Measurements from ENCODE around the gene GGTA1. TPM values are rescaled to one million over a fixed set of nuclear protein-coding genes. Genes with fewer than 3 reads are reported as not detected.

Gene GGTA1
- total and polyA plus RNA-seq, 2 of the 8 experiments (the other 6 are each of a cell fraction or from before 2014, with no cell fraction given): not detected

DNA sequence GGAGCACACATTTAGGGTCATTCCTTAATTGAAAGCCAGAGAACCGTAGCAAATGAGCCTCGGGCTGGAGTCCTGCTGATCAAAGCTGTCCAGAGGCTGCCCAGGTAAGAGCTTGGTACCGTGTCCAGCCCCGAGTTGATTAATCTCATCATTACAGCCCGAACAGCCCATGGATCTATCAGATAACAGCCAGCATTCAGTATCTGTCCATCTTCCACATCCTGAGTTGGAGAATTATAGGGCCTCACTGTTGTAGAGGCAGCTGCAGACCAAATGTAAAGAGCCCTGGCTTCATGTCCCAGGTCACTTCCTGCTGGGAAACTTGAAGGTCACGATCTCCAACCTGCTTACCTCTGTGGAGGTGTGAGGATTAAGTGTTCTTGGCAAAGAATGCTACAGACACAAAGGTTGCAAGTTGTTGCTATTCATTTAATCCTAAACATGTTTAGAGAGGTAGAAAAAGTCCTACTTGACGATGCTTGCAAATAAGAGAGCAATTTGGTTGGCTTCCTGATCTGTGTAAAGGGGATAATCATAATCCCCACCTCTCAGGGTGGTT, 16.1 kb downstream of the GGTA1 start:
- POLR2A ChIA-PET (ENCODE audit: partially characterized antibody): no interaction called here
- H4K91ac ChIP-seq (replicated peaks; ENCODE audit: insufficient read length, low read length): no peak overlapping the region
- DNase-seq (ENCODE audit: low read depth in 1 of 2, low spot score in 2 of 2) (no peak), FAIRE-seq (no peak)
- no peak overlapping the region for H2BK12ac ChIP-seq (ENCODE audit: low read depth, low read length)
- H3K79me1 ChIP-seq (ENCODE audit: low read depth, low read length): 0 out of 2 replicates have a peak, but pooled peaks cover 2% of the 10 kb centered on the region
- no peak overlapping the region for H4K5ac ChIP-seq (ENCODE audit: insufficient read length, low read depth, low read length)
- no peaks in the 10 kb centered on the region for H3K9me3 ChIP-seq (ENCODE audit: insufficient read depth in 2 of 2, low read depth in 1 of 2, low read length in 1 of 2)
- no peak overlapping the region for H3K18ac ChIP-seq (ENCODE audit: extremely low read depth, low read length)
- no peak overlapping the region for H3K4me3 ChIP-seq (ENCODE audit: extremely low read depth in 1 of 4, insufficient read depth in 2 of 4, low read depth in 3 of 4, low read length in 4 of 4)
- CTCF ChIA-PET (ENCODE audit: partially characterized antibody): interaction anchor here (3.2 kb wide), 1 partner anchor 14 kb away, joined by 15 read pairs; no protein-coding TSS in a partner anchor
- H2BK120ac ChIP-seq (replicated peaks; ENCODE audit: low read depth, low read length): no peak overlapping the region
- no peak overlapping the region for H2BK20ac ChIP-seq (ENCODE audit: low read length)
- no peaks in the 10 kb centered on the region for H3K36me3 ChIP-seq (ENCODE audit: control insufficient read depth in 2 of 4, insufficient read depth in 4 of 4, low read length in 3 of 4)
- H3K4me2 ChIP-seq (ENCODE audit: insufficient read depth in 1 of 2, low read depth in 2 of 2, low read length in 2 of 2): no peak overlapping the region
- H2BK5ac ChIP-seq (ENCODE audit: low read depth, low read length): no peak overlapping the region
- 0 out of 7 replicates have a peak, but pooled peaks cover 0 to 3% (median 0%) of the 10 kb centered on the region in 4 experiments for H3K27me3 ChIP-seq (replicated peaks in 1 of 4; ENCODE audit: control insufficient read depth in 3 of 4, extremely low read depth in 1 of 4, insufficient read depth in 3 of 4, low read length in 3 of 4)
- no peak overlapping the region for H3K4ac ChIP-seq (replicated peaks; ENCODE audit: insufficient read length, low read depth, low read length)
- H3K9ac ChIP-seq (replicated peaks in 1 of 4; ENCODE audit: extremely low read depth in 1 of 4, low read depth in 3 of 4, low read length in 3 of 4): no peak overlapping the region
- no peak overlapping the region for H4K8ac ChIP-seq (ENCODE audit: extremely low read depth, insufficient read depth, low read length)
- 80% methylated on average over 7 of the region's 7 CpGs; no CpG with 5 or more reads in 1 of the 2 experiments for WGBS, 2 experiments (ENCODE audit: extremely low coverage in 1 of 2, insufficient coverage in 1 of 2, insufficient read length in 1 of 2, insufficient replicate concordance in 2 of 2, low coverage in 1 of 2, low lambda C conversion rate in 2 of 2, missing lambda C conversion rate in 1 of 2)
- no peak overlapping the region for H2AK5ac ChIP-seq (ENCODE audit: low read depth, low read length)
- H3K79me2 ChIP-seq (ENCODE audit: control insufficient read depth in 1 of 2, insufficient read depth in 2 of 2, low read length in 2 of 2): no peaks in the 10 kb centered on the region
- no peak overlapping the region for H2AFZ ChIP-seq (ENCODE audit: low read length)
- no peaks in the 10 kb centered on the region for H3K23me2 ChIP-seq (ENCODE audit: low read depth, low read length)
- H3K4me1 ChIP-seq (replicated peaks in 1 of 4; ENCODE audit: control insufficient read depth in 3 of 4, insufficient read depth in 4 of 4, low read length in 3 of 4): peaks cover 4 to 6% (median 4%) of the 10 kb centered on the region in 4 experiments; a peak in 5 of 7 replicates
- H3K14ac ChIP-seq (ENCODE audit: insufficient read length): no peak overlapping the region
- H4K20me1 ChIP-seq (replicated peaks in 1 of 2; ENCODE audit: control insufficient read depth in 1 of 2, insufficient read depth in 2 of 2, low read length in 2 of 2): no peaks in the 10 kb centered on the region
- no peak overlapping the region for H3K56ac ChIP-seq (replicated peaks; ENCODE audit: insufficient read length, low read depth, low read length)
- H3K23ac ChIP-seq (ENCODE audit: insufficient read length): no peak overlapping the region
- H2BK15ac ChIP-seq (ENCODE audit: low read length): no peak overlapping the region
- no peak overlapping the region for H3K27ac ChIP-seq (ENCODE audit: low read depth, low read length)
- TF ChIP-seq TEAD4 (IDR thresholded peaks at IDR 0.05; ENCODE audit: low read depth, low read length): no peak
- no peak for TF ChIP-seq BRCA1 (IDR thresholded peaks at IDR 0.05; ENCODE audit: low read depth, low read length)
- no peak for TF ChIP-seq SP2 (IDR thresholded peaks at IDR 0.05; ENCODE audit: low read length)
- TF ChIP-seq BACH1 (IDR thresholded peaks at IDR 0.05; ENCODE audit: low read length): no peak
- no peak for TF ChIP-seq KDM1A (IDR thresholded peaks at IDR 0.05; ENCODE audit: borderline replicate concordance, low read length)
- no peak for TF ChIP-seq RXRA (IDR thresholded peaks at IDR 0.05; ENCODE audit: insufficient read depth, low read depth, low read length)
- no peak for TF ChIP-seq POU5F1 (IDR thresholded peaks at IDR 0.05; ENCODE audit: low read depth, low read length)
- no peak for TF ChIP-seq CBX8 (IDR thresholded peaks at IDR 0.05; ENCODE audit: borderline replicate concordance, low read depth, low read length)
- TF ChIP-seq SIRT6 (IDR thresholded peaks at IDR 0.05; ENCODE audit: low read length): no peak
- TF ChIP-seq, protein P1, sequence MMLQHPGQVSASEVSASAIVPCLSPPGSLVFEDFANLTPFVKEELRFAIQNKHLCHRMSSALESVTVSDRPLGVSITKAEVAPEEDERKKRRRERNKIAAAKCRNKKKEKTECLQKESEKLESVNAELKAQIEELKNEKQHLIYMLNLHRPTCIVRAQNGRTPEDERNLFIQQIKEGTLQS (IDR thresholded peaks at IDR 0.05; ENCODE audit: insufficient read depth, low read depth, low read length): no peak
- TF ChIP-seq, protein P2, sequence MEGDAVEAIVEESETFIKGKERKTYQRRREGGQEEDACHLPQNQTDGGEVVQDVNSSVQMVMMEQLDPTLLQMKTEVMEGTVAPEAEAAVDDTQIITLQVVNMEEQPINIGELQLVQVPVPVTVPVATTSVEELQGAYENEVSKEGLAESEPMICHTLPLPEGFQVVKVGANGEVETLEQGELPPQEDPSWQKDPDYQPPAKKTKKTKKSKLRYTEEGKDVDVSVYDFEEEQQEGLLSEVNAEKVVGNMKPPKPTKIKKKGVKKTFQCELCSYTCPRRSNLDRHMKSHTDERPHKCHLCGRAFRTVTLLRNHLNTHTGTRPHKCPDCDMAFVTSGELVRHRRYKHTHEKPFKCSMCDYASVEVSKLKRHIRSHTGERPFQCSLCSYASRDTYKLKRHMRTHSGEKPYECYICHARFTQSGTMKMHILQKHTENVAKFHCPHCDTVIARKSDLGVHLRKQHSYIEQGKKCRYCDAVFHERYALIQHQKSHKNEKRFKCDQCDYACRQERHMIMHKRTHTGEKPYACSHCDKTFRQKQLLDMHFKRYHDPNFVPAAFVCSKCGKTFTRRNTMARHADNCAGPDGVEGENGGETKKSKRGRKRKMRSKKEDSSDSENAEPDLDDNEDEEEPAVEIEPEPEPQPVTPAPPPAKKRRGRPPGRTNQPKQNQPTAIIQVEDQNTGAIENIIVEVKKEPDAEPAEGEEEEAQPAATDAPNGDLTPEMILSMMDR (IDR thresholded peaks at IDR 0.05; ENCODE audit: control extremely low read depth in 1 of 3, insufficient read depth in 1 of 3, low read depth in 1 of 3, low read length in 3 of 3): no peak

Data from H1 (cell line).